ENCODE data around the gene IKBKE.

IKBKE gene

GRCh38 chr1:206495011-206495461, 24.8 kb downstream of the IKBKE start:
- TF ChIP-seq ZFX (IDR thresholded peaks at IDR 0.05) (no peak), CTCF (conservative IDR thresholded peaks at IDR 0.05) (no peak)
- H3K27ac ChIP-seq, result no peak overlapping the region

GRCh38 chr1:206495493-206496046, 25.3 kb downstream of the IKBKE start:
- no peak for TF ChIP-seq CTCF (conservative IDR thresholded peaks at IDR 0.05)
- no peak for TF ChIP-seq ZFX (IDR thresholded peaks at IDR 0.05)
- no peak overlapping the region for H3K27ac ChIP-seq

GRCh38 chr1:206496131-206496793, 26.0 kb downstream of the IKBKE start:
- no peak for TF ChIP-seq CTCF (conservative IDR thresholded peaks at IDR 0.05)
- TF ChIP-seq ZFX (IDR thresholded peaks at IDR 0.05), result no peak
- no peak overlapping the region for H3K27ac ChIP-seq

GRCh38 chr1:206497363-206497762, 27.1 kb downstream of the IKBKE start:
- TF ChIP-seq CTCF (conservative IDR thresholded peaks at IDR 0.05) (no peak), ZFX (IDR thresholded peaks at IDR 0.05) (no peak)
- no peak overlapping the region for H3K27ac ChIP-seq

- TF ChIP-seq CTCF (conservative IDR thresholded peaks at IDR 0.05), result no peak
- TF ChIP-seq ZFX (IDR thresholded peaks at IDR 0.05), result no peak
- H3K27ac ChIP-seq, result no peak overlapping the region
These were observed 27.5 kb downstream of the IKBKE start for GRCh38 chr1:206497774-206498173.

GRCh38 chr1:206498685-206499084, 28.4 kb downstream of the IKBKE start:
- TF ChIP-seq CTCF (conservative IDR thresholded peaks at IDR 0.05) (no peak), ZFX (IDR thresholded peaks at IDR 0.05) (no peak)
- H3K27ac ChIP-seq, result no peak overlapping the region

GRCh38 chr1:206500046-206500445, 29.8 kb downstream of the IKBKE start:
- TF ChIP-seq ZFX (IDR thresholded peaks at IDR 0.05) (no peak), CTCF (conservative IDR thresholded peaks at IDR 0.05) (no peak)
- H3K27ac ChIP-seq, result no peak overlapping the region
